HG02938 (cell line): ENCODE results near the gene ROBO2.

Experiments
- ATAC-seq: cut with Tn5 transposase; IDR thresholded peaks from one replicate; pipeline ENCODE4 v1.9.1; 2021; ENCODE audit warnings: mild to moderate bottlenecking, moderate library complexity; ENCODE audit not compliant: unreplicated experiment

The ROBO2 gene

GRCh38 chr3:77248420-77248819 is 208.5 kb downstream of the ROBO2 start:
- ATAC-seq, result no peak

- ATAC-seq, result no peak
These were observed 211.2 kb downstream of the ROBO2 start for GRCh38 chr3:77251136-77251535.

GRCh38 chr3:77254967-77255831 is 215.3 kb downstream of the ROBO2 start:
- peak; percentile 84 for ATAC-seq

- ATAC-seq, result no peak
These were observed 216.9 kb downstream of the ROBO2 start for GRCh38 chr3:77256584-77257503.

- ATAC-seq, result no peak
These were observed 219.8 kb downstream of the ROBO2 start for GRCh38 chr3:77259694-77260093.

- ATAC-seq, result no peak
These were observed 222.5 kb downstream of the ROBO2 start for GRCh38 chr3:77262361-77262760.

- no peak for ATAC-seq
These were observed 227.7 kb downstream of the ROBO2 start for GRCh38 chr3:77267589-77267988.

GRCh38 chr3:77271306-77271705 is 231.4 kb downstream of the ROBO2 start:
- ATAC-seq, result no peak

GRCh38 chr3:77271711-77272110 is 231.8 kb downstream of the ROBO2 start:
- no peak for ATAC-seq

- no peak for ATAC-seq
These were observed 239.4 kb downstream of the ROBO2 start for GRCh38 chr3:77279276-77279675.

GRCh38 chr3:77281721-77282120 is 241.8 kb downstream of the ROBO2 start:
- no peak for ATAC-seq

GRCh38 chr3:77283108-77283507 is 243.2 kb downstream of the ROBO2 start:
- no peak for ATAC-seq

GRCh38 chr3:77288348-77288747 is 248.4 kb downstream of the ROBO2 start:
- ATAC-seq, result no peak

- no peak for ATAC-seq
These were observed 256.6 kb downstream of the ROBO2 start for GRCh38 chr3:77296527-77296926.

GRCh38 chr3:77298417-77298816 is 258.5 kb downstream of the ROBO2 start:
- no peak for ATAC-seq

- no peak for ATAC-seq
These were observed 264.2 kb downstream of the ROBO2 start for GRCh38 chr3:77303955-77304699.

- ATAC-seq, result no peak
These were observed 264.8 kb downstream of the ROBO2 start for GRCh38 chr3:77304700-77305021.

GRCh38 chr3:77309460-77309859 is 269.6 kb downstream of the ROBO2 start:
- no peak for ATAC-seq

GRCh38 chr3:77313843-77314242 is 273.9 kb downstream of the ROBO2 start:
- no peak for ATAC-seq

- ATAC-seq, result no peak
These were observed 279.8 kb downstream of the ROBO2 start for GRCh38 chr3:77319711-77320110.

GRCh38 chr3:77320514-77320913 is 280.6 kb downstream of the ROBO2 start:
- no peak for ATAC-seq
